ENCODE results near the gene EIF4EBP2. TPM values are rescaled to one million over a fixed set of nuclear protein-coding genes. Genes with fewer than 3 reads are reported as not detected.

EIF4EBP2 gene
- total RNA-seq, 1 experiment from 2014 or later = 166 TPM

GRCh38 chr10:70430493-70431445 lies 26.8 kb downstream of the EIF4EBP2 start:
- TF ChIP-seq, protein P1, sequence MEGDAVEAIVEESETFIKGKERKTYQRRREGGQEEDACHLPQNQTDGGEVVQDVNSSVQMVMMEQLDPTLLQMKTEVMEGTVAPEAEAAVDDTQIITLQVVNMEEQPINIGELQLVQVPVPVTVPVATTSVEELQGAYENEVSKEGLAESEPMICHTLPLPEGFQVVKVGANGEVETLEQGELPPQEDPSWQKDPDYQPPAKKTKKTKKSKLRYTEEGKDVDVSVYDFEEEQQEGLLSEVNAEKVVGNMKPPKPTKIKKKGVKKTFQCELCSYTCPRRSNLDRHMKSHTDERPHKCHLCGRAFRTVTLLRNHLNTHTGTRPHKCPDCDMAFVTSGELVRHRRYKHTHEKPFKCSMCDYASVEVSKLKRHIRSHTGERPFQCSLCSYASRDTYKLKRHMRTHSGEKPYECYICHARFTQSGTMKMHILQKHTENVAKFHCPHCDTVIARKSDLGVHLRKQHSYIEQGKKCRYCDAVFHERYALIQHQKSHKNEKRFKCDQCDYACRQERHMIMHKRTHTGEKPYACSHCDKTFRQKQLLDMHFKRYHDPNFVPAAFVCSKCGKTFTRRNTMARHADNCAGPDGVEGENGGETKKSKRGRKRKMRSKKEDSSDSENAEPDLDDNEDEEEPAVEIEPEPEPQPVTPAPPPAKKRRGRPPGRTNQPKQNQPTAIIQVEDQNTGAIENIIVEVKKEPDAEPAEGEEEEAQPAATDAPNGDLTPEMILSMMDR (IDR thresholded peaks at IDR 0.05; ENCODE audit: insufficient read depth in 1 of 2, low read depth in 1 of 2, low read length in 1 of 2, severe bottlenecking in 1 of 2, unreplicated experiment in 1 of 2) = peak in 1 of 2 experiments; percentile 66
- peaks cover 13% of the 10 kb centered on the region for H3K36me3 ChIP-seq (ENCODE audit: control insufficient read depth, insufficient read depth, low read length)
- Mint-ChIP-seq H3K27ac (ENCODE audit: unreplicated experiment) (no peak overlapping the region), H3K4me3 (ENCODE audit: unreplicated experiment) (no peak overlapping the region), H3K36me3 (ENCODE audit: insufficient read depth, unreplicated experiment) (peaks cover 52% of the 10 kb centered on the region), H3K27me3 (ENCODE audit: insufficient read depth, unreplicated experiment) (no peaks in the 10 kb centered on the region), H3K4me1 (ENCODE audit: low read depth, unreplicated experiment) (peaks cover 4% of the 10 kb centered on the region), H3K9me3 (ENCODE audit: unreplicated experiment) (no peaks in the 10 kb centered on the region)
- peaks cover 28% of the 10 kb centered on the region for H3K4me1 ChIP-seq
- intact Hi-C loops (cut with micrococcal nuclease; ENCODE audit: unreplicated experiment) = loop anchor here (1.0 to 10.0 kb wide), 8 partner anchors 12 to 324 kb away; no protein-coding TSS in a partner anchor
- H3K27me3 ChIP-seq (replicated peaks; ENCODE audit: control insufficient read depth, insufficient read depth, low read length) = no peaks in the 10 kb centered on the region
- ChIA-PET POLR2A (interaction anchor here (0.9 to 1.9 kb wide), 3 partner anchors 11 to 48 kb away, joined by 3 to 17 read pairs (median 3); partner anchors contain the start of genes EIF4EBP2 and PALD1), CTCF (interaction anchor here (0.6 to 2.4 kb wide), 32 partner anchors 12 to 328 kb away, joined by 3 to 25 read pairs (median 5); partner anchors contain the start of genes EIF4EBP2, NODAL, PALD1 and TYSND1)
- H3K4me3 ChIP-seq (ENCODE audit: low read depth, low read length) = no peak overlapping the region
- no peaks in the 10 kb centered on the region for H3K9me3 ChIP-seq
- no TSS peak for BruUV-seq (replicated peaks)
- DNase-seq = peak; percentile 76 to 86

GRCh38 chr10:70432101-70432500 lies 28.2 kb downstream of the EIF4EBP2 start:
- Histone ChIP-seq H3K4me3 (ENCODE audit: low read depth, low read length) (no peak overlapping the region), H3K27me3 (replicated peaks; ENCODE audit: control insufficient read depth, insufficient read depth, low read length) (no peaks in the 10 kb centered on the region), H3K36me3 (ENCODE audit: control insufficient read depth, insufficient read depth, low read length) (peaks cover 9% of the 10 kb centered on the region), H3K4me1 (peaks cover 14% of the 10 kb centered on the region), H3K9me3 (no peaks in the 10 kb centered on the region)
- POLR2A ChIA-PET = interaction anchor here (1.0 kb wide), 1 partner anchor 14 kb away, joined by 3 read pairs; no protein-coding TSS in a partner anchor
- TF ChIP-seq, protein P1 (IDR thresholded peaks at IDR 0.05; ENCODE audit: insufficient read depth in 1 of 2, low read depth in 1 of 2, low read length in 1 of 2, severe bottlenecking in 1 of 2, unreplicated experiment in 1 of 2) = no peak
- DNase-seq = peak in 1 of 2 experiments; percentile 39
- Mint-ChIP-seq H3K27ac (ENCODE audit: unreplicated experiment) (peak overlapping the region; percentile 18), H3K36me3 (ENCODE audit: insufficient read depth, unreplicated experiment) (peaks cover 45% of the 10 kb centered on the region), H3K9me3 (ENCODE audit: unreplicated experiment) (no peaks in the 10 kb centered on the region), H3K4me3 (ENCODE audit: unreplicated experiment) (no peak overlapping the region), H3K4me1 (ENCODE audit: low read depth, unreplicated experiment) (no peaks in the 10 kb centered on the region), H3K27me3 (ENCODE audit: insufficient read depth, unreplicated experiment) (no peaks in the 10 kb centered on the region)
- intact Hi-C loops (cut with micrococcal nuclease; ENCODE audit: unreplicated experiment) = loop anchor here (10.0 kb wide), 1 partner anchor 323 kb away; no protein-coding TSS in a partner anchor
- CTCF ChIA-PET = interaction anchor here (1.0 to 2.4 kb wide), 4 partner anchors 10 to 99 kb away, joined by 3 to 17 read pairs (median 4); partner anchors contain the start of genes NODAL and PALD1
- BruUV-seq (replicated peaks) = no TSS peak
